DND-41 (cell line): ENCODE results near the gene PLXNC1.

Source experiments
- ATAC-seq: fragments of 200-7000 bp; cut with Tn5 transposase; 3 replicates; pipeline ENCODE4 v1.9.1; 2021; ENCODE audit warnings: low read depth; ENCODE audit not compliant: insufficient read depth
- DNase-seq: peaks from one replicate; pipeline ENCODE4 v3.0.0-alpha.2; 2020
- H2AFZ ChIP-seq: 2 replicates; pipeline ENCODE4 v1.6.0; 2012; ENCODE audit warnings: low read depth, low read length
- H3K27ac ChIP-seq: 2 replicates; pipeline ENCODE4 v1.5.1; 2012; ENCODE audit warnings: low read length, inconsistent platforms
- H3K27me3 ChIP-seq: fragments of 200-600 bp; sonication (generic); 2 replicates; pipeline ENCODE4 v1.6.0; 2012; ENCODE audit warnings: low read length, mild to moderate bottlenecking, inconsistent platforms; ENCODE audit not compliant: insufficient read depth, poor library complexity
- H3K36me3 ChIP-seq: 2 replicates; pipeline ENCODE4 v1.5.1; 2012; ENCODE audit warnings: low read length, inconsistent platforms; ENCODE audit not compliant: insufficient read depth
- H3K4me1 ChIP-seq: 2 replicates; pipeline ENCODE4 v1.5.1; 2012; ENCODE audit warnings: mild to moderate bottlenecking, low read length; ENCODE audit not compliant: insufficient read depth
- H3K4me2 ChIP-seq: 2 replicates; pipeline ENCODE4 v1.6.0; 2012; ENCODE audit warnings: mild to moderate bottlenecking, moderate library complexity, low read length, inconsistent platforms; ENCODE audit not compliant: insufficient read depth
- H3K4me3 ChIP-seq, 2 experiments: fragments of 200-600 bp in 1 of 2; shearing (Covaris generic) in 1 of 2; 2 replicates each; pipeline ENCODE4 v1.5.1; 2012 to 2016; ENCODE audit warnings: inconsistent platforms in 2 of 2, low read length in 2 of 2, mild to moderate bottlenecking in 2 of 2, low read depth in 1 of 2, moderate library complexity in 1 of 2
- H3K79me2 ChIP-seq: 2 replicates; pipeline ENCODE4 v1.6.0; 2012; ENCODE audit warnings: low read length, inconsistent platforms; ENCODE audit not compliant: insufficient read depth
- H3K9ac ChIP-seq: 2 replicates; pipeline ENCODE4 v1.6.0; 2012; ENCODE audit warnings: low read depth, mild to moderate bottlenecking, inconsistent platforms, low read length, moderate library complexity
- H3K9me3 ChIP-seq: 2 replicates; pipeline ENCODE4 v1.5.1; 2012; ENCODE audit warnings: low read length, moderate library complexity, mild to moderate bottlenecking, inconsistent platforms; ENCODE audit not compliant: insufficient read depth, severe bottlenecking
- H4K20me1 ChIP-seq: 2 replicates; pipeline ENCODE4 v1.6.0; 2012; ENCODE audit warnings: low read length; ENCODE audit not compliant: insufficient read depth
- CTCF ChIP-seq: IDR thresholded peaks from 2 replicates; pipeline ENCODE4 v1.5.1; 2012; ENCODE audit warnings: borderline replicate concordance, low read length, moderate library complexity, mild to moderate bottlenecking; ENCODE audit not compliant: poor library complexity, severe bottlenecking; ENCODE audit errors: extremely low read depth
- EZH2 ChIP-seq: IDR thresholded peaks from 3 replicates; pipeline ENCODE4 v1.6.1; 2012; ENCODE audit warnings: borderline replicate concordance, low read depth, mild to moderate bottlenecking, moderate library complexity, low read length, inconsistent platforms; ENCODE audit not compliant: severe bottlenecking

The PLXNC1 gene

GRCh38 chr12:94267537-94267872, 119.1 kb downstream of the PLXNC1 start:
- no peak for DNase-seq
- H3K79me2 ChIP-seq = no peaks in the 10 kb centered on the region
- H3K27me3 ChIP-seq = no peaks in the 10 kb centered on the region
- TF ChIP-seq EZH2 (no peak), CTCF (no peak)
- no peak overlapping the region for H3K4me2 ChIP-seq
- no peaks in the 10 kb centered on the region for H4K20me1 ChIP-seq
- no peaks in the 10 kb centered on the region for H3K9me3 ChIP-seq
- H3K4me3 ChIP-seq = no peak overlapping the region
- H3K9ac ChIP-seq = no peak overlapping the region
- peaks cover 18% of the 10 kb centered on the region for H3K4me1 ChIP-seq
- H3K36me3 ChIP-seq = no peaks in the 10 kb centered on the region
- ATAC-seq = no peak
- H3K27ac ChIP-seq = no peak overlapping the region
- no peak overlapping the region for H2AFZ ChIP-seq

- no peak overlapping the region for H2AFZ ChIP-seq
- ATAC-seq (no peak), DNase-seq (no peak)
- H3K79me2 ChIP-seq = no peaks in the 10 kb centered on the region
- no peak for TF ChIP-seq EZH2
- no peak for TF ChIP-seq CTCF
- no peak overlapping the region for H3K4me3 ChIP-seq
- no peak overlapping the region for H3K27ac ChIP-seq
- no peak overlapping the region for H3K9ac ChIP-seq
- no peak overlapping the region for H3K4me2 ChIP-seq
- H3K36me3 ChIP-seq = no peaks in the 10 kb centered on the region
- no peaks in the 10 kb centered on the region for H4K20me1 ChIP-seq
- H3K27me3 ChIP-seq = no peaks in the 10 kb centered on the region
- peaks cover 14% of the 10 kb centered on the region for H3K4me1 ChIP-seq
- H3K9me3 ChIP-seq = no peaks in the 10 kb centered on the region
These were observed 119.6 kb downstream of the PLXNC1 start for GRCh38 chr12:94267921-94268471.

- Histone ChIP-seq H3K9ac (no peak overlapping the region), H3K4me1 (no peaks in the 10 kb centered on the region), H3K27ac (no peak overlapping the region), H3K9me3 (no peaks in the 10 kb centered on the region), H3K4me3 (no peak overlapping the region), H3K79me2 (no peaks in the 10 kb centered on the region), H2AFZ (no peak overlapping the region), H4K20me1 (no peaks in the 10 kb centered on the region), H3K36me3 (0 out of 2 replicates have a peak, but pooled peaks cover 4% of the 10 kb centered on the region), H3K27me3 (no peaks in the 10 kb centered on the region), H3K4me2 (no peak overlapping the region)
- DNase-seq (no peak), ATAC-seq (no peak)
- TF ChIP-seq EZH2 (no peak), CTCF (no peak)
These were observed 121.1 kb downstream of the PLXNC1 start for GRCh38 chr12:94269316-94269999.
